Peyer's patch (tissue), 4 donors: Measurements from ENCODE around the gene MYL6.

ENCODE experiments used
- POLR2A ChIP-seq, 2 donors: fragments of 450-650 bp; IDR thresholded peaks; one replicate each; pipeline ENCODE4 v1.5.1; 2017; ENCODE audit warnings: antibody characterized with exemption in 2 of 2, mild to moderate bottlenecking in 2 of 2, moderate library complexity in 2 of 2
- TF ChIP-seq, protein P1 (sequence below), 6 experiments: fragments of 450-650 bp in 4 of 6; fragments of 200-600 bp in 2 of 6; sonication (generic) in 1 of 6; IDR thresholded peaks; one replicate each; pipeline ENCODE4 v1.5.1; 2017 to 2019; ENCODE audit warnings: antibody characterized with exemption in 6 of 6, mild to moderate bottlenecking in 3 of 6, moderate library complexity in 1 of 6

DNA sequence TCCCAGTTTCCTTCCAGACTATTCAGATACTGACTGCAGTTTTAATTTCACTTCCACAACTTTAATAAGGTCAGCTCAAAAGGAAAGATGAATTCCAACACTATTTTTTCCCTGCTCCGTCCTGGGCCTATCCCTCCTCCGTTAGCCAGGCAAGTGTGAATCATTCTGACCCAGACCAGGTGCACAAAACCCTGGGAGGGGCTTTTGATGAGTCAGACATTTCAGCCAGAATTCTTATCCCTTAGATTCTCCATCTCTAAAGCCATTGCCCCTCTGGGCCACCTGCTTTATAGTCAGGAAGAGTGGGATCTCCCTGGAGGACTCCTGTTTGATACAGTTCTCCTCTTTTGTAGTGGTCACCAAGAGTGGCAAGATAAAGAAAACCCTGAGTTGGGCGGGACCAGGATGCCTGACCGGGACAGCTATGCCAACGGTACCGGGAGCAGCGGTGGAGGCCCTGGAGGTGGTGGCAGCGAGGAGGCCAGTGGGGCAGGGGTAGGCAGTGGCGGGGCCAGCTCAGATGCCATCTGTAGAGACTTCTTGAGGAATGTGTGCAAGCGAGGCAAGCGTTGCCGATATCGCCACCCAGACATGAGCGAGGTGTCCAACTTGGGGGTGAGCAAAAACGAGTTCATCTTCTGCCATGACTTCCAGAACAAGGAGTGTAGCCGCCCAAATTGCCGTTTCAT lies 37.9 kb upstream of the MYL6 start:
- TF ChIP-seq, protein P1, sequence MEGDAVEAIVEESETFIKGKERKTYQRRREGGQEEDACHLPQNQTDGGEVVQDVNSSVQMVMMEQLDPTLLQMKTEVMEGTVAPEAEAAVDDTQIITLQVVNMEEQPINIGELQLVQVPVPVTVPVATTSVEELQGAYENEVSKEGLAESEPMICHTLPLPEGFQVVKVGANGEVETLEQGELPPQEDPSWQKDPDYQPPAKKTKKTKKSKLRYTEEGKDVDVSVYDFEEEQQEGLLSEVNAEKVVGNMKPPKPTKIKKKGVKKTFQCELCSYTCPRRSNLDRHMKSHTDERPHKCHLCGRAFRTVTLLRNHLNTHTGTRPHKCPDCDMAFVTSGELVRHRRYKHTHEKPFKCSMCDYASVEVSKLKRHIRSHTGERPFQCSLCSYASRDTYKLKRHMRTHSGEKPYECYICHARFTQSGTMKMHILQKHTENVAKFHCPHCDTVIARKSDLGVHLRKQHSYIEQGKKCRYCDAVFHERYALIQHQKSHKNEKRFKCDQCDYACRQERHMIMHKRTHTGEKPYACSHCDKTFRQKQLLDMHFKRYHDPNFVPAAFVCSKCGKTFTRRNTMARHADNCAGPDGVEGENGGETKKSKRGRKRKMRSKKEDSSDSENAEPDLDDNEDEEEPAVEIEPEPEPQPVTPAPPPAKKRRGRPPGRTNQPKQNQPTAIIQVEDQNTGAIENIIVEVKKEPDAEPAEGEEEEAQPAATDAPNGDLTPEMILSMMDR (IDR thresholded peaks at IDR 0.05): no peak
- TF ChIP-seq POLR2A (IDR thresholded peaks at IDR 0.05): no peak
